ENCODE results near the gene KCNJ14.

DNA sequence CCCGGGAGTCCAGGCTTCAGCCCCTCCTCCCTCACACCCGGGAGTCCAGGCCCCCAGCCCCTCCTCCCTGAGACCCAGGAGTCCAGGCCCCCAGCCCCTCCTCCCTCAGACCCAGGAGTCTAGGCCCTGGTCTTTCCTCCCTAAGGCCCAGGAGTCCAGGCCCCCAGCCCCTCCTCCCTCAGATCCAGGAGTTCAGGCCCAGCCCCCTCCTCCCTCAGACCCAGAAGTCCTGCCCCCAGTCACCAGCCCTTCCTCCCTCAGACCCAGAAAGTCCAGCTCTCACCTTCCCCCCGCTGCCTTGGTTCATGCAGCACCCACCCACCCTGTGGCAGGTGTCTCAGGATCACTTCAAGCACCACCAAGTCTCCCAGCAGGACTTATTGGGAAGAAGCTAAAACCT lies 27.9 kb downstream of the KCNJ14 start:
- TF ChIP-seq, protein P1, sequence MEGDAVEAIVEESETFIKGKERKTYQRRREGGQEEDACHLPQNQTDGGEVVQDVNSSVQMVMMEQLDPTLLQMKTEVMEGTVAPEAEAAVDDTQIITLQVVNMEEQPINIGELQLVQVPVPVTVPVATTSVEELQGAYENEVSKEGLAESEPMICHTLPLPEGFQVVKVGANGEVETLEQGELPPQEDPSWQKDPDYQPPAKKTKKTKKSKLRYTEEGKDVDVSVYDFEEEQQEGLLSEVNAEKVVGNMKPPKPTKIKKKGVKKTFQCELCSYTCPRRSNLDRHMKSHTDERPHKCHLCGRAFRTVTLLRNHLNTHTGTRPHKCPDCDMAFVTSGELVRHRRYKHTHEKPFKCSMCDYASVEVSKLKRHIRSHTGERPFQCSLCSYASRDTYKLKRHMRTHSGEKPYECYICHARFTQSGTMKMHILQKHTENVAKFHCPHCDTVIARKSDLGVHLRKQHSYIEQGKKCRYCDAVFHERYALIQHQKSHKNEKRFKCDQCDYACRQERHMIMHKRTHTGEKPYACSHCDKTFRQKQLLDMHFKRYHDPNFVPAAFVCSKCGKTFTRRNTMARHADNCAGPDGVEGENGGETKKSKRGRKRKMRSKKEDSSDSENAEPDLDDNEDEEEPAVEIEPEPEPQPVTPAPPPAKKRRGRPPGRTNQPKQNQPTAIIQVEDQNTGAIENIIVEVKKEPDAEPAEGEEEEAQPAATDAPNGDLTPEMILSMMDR (IDR thresholded peaks at IDR 0.05; ENCODE audit: control extremely low read depth in 1 of 3, insufficient read depth in 1 of 3, low read depth in 1 of 3, low read length in 3 of 3): no peak
- TF ChIP-seq CEBPB (IDR thresholded peaks at IDR 0.05; ENCODE audit: low read depth, low read length): no peak
- TF ChIP-seq CHD2 (IDR thresholded peaks at IDR 0.05; ENCODE audit: low read length): no peak
- TF ChIP-seq EZH2 (IDR thresholded peaks at IDR 0.05; ENCODE audit: low read depth, low read length, severe bottlenecking): no peak
- no peak for TF ChIP-seq MAX (IDR thresholded peaks at IDR 0.05)

All from H1 (cell line).